Activated T-helper 9 cell treated with anti-CD3 and anti-CD28 coated beads, Interleukin-2, amount 50 U/mL, for 16 hours (primary cell): ENCODE measurements around the gene PDXK.

Experiments used
- DNase-seq: peaks from one replicate; pipeline ENCODE4 v3.0.0-alpha.2; 2020; ENCODE audit warnings: low read depth

The PDXK gene

DNA sequence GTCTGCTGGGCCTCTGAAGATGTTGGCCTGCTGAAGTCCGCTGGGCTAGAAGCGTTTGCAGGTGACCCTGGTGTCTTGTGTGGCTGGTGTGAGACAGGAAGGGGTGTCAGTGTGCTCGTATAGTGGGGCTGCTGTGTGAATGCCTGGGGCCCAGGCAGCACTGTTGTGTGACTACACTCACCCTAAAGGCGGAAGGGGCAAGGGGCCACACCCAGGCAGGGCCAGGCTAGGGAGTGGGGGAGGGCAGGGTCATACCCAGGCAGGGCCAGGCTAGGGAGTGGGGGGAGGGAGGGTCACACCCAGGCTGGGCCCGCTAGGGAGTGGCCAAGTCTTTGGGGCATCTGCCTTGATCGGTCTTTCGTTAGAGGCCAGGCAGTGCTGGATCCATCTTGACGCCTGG, 25.0 kb downstream of the PDXK start:
- no peak for DNase-seq

DNA sequence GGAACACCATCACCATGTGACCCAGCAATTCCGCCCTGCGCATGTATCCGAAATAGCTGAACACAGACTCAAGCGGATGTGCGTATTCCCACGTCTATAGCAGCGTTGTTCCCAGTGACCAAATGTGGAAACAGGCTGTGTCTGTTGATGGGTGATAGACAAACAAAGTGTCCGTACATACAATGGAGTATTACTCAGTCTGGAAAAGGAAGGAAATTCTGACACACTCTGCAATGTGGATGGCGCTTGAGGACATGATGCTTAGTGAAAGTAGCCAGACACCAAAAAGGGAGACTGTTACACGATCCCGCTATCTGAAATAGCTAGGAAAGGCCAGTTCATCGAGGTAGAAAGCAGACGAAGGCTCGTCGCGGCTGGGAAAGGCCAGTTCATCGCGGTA, 25.8 kb downstream of the PDXK start:
- DNase-seq, result no peak

DNA sequence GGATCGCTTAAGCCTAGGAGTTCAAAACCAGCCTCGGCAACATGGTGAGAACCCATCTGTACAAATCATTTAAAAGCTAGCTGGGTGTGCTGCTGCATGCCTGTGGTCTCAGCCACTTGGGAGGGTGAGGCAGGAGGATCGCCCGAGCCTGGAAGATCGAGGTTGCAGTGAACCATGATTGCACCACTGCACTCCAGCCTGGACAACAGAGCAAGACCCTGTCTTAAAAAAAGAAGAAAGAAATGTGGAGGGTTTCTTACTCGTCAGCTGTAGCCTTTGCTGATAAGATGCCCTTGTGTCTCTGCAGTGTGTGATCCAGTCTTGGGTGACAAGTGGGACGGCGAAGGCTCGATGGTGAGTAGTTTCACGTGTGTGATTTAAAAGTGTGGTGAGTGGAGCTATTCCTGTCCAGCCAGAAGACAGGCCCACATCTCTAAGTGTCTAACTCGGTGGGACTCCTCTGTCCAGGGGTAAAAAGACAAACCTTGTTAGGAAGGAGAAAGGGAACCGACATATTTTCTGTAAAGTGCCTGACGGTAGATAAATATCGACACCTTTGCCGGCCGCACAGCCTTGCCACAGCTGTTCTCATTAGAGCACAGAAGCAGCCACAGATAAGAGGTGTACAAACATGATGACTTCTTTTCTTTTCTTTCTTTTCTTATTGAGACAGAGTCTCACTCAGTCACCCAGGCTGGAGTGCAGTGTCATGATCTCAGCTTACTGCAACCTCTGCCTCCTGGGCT, 27.0 kb downstream of the PDXK start:
- DNase-seq, result no peak

DNA sequence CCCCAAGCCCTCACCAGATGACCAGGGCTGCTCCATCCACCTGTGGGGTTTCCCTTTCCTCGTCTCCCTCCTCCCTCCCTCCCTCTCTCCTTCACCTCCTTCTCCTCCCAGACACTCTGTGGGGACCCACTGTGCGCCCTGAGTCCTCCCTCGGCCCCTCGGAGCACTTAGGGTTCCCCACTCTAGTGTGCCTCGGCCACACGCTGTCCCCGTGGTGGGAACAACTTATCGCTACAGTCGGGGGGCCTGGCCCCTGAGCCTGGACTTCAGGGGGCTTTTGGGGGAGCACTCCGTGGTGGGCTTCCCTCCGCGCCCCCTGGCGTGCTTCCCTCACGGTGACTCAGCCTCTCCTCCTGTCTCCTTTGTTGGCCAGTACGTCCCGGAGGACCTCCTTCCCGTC, 29.7 kb downstream of the PDXK start:
- no peak for DNase-seq

DNA sequence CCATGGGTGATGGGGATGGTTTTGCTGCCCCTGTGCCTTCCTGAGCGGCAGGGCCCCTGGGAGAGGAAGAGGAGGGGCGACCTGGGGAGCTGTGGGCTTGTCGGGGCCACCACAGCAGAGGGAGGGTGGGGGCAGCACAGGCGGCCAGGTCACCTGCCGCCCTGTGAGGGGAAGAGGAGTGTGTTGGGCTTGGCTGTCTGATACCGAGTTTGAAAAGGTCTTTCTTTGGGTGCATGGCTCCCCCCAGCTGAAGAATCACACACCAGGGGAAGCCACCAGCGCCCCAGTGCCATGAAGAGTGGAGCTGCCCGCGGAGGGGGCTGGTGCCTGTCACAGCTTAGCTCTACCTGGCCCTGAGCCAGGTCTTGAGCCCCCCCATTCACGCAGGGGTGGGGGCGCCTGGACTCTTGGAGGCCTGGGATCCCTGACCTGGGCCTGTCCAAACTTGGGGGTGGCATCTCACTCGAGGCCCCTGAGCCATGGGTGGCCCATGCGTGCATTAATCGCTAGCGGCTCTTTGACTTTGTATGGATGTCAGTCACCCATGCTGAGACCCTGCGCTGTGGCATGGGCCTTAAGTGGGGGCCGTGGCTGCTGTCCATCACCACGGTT, 30.8 kb downstream of the PDXK start:
- DNase-seq, result no peak

DNA sequence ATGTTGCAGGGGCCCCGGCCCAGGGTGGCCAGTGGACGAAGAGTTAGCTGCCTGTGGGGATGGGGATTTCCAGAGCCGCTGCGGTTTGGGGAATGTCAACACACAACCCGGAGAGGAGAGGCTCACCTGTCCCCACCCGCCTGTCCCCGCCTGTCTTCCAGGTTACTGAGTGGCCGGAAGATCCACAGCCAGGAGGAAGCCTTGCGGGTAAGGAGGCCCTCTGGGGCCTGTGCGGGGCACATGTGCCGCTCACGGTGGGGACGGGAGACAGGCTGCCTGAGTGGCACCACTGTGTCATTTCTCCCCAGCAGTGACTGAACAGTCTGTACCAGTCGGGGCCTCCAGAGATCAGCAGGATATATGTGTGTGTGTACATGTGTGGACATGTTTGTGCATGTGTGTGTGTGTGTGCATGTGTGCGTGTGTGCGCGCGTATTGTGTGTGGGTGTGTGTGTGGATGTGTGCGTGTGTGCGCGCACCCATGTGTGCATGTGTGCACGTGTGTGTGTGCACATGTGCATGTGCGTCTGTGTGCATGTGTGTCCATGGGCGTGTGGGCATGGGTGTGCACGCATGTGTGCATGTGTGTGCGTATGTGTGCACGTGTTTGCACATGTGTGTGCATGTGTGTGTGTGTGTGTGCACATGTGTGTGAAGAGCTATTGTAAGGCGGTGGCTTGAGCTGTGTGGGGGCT, 31.6 kb downstream of the PDXK start:
- DNase-seq, result no peak

DNA sequence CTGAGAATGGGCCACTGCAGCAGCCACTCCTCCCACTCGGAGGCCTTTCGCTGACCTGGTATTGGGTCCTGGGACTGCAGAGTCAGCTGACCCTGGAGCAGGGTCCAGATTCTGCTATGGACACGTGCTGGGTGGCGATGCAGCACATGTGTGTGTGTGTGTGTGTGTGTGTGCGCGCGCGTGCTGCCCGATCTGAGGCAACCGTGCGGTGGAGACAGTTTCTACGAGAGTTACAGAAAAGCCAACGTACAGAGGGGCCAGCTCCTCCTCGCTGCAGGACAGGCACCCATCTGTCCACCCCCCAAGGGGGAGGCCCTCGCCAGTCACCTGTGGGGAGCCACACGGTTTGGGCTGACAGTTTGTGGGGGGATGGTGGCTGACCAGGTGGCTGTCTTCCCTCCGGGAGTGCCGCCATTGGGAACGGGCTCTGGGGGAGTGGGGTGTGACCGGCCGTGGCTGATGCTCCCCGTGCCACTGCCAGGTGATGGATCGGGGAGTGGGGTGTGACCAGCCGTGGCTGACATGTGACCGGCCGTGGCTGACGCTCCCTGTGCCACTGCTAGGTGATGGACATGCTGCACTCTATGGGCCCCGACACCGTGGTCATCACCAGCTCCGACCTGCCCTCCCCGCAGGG, 33.1 kb downstream of the PDXK start:
- DNase-seq, result no peak

DNA sequence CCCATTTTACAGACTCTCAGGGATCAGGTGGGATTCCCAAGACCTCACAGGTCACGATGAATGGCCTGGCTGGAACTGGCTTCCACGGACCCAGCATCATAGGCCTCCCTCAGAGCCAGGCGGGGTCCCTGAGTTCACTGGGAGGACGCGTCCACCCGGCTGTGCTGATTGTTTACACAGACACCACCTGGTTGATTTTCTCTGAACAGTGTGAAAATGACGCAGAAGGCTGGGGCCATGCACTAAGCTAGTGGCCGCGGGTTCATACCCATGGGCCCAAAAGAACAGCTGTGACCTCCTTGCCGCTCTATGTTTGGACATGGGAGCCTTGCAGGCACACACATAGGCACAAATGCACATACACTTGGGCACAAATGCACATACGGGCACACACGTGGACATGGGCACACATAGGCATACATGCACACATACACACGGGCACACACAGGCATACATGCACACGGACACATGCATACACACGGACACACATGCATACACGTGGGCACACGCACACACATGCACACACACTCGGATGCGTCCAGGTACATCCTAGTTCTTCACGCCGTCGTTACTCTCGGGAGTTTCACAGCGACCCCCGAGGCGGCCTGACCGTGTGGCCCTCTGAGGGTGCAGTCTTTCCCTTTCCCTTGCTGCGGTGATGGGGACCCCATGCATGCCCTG, 34.0 kb downstream of the PDXK start:
- no peak for DNase-seq

DNA sequence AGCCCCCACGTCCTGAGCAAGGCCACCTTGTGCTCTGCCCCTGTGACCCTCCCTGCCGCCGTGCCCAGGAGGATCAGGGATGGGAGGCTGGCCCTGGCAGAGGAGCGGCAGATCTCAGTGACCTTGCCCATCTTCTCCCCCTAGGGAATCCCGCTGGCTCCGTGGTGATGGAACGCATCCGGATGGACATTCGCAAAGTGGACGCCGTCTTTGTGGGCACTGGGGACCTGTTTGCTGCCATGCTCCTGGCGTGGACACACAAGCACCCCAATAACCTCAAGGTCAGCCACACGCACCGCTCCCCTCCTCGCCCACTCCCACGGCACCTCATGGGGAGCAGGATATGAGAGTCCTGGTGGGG, 34.5 kb downstream of the PDXK start:
- no peak for DNase-seq

DNA sequence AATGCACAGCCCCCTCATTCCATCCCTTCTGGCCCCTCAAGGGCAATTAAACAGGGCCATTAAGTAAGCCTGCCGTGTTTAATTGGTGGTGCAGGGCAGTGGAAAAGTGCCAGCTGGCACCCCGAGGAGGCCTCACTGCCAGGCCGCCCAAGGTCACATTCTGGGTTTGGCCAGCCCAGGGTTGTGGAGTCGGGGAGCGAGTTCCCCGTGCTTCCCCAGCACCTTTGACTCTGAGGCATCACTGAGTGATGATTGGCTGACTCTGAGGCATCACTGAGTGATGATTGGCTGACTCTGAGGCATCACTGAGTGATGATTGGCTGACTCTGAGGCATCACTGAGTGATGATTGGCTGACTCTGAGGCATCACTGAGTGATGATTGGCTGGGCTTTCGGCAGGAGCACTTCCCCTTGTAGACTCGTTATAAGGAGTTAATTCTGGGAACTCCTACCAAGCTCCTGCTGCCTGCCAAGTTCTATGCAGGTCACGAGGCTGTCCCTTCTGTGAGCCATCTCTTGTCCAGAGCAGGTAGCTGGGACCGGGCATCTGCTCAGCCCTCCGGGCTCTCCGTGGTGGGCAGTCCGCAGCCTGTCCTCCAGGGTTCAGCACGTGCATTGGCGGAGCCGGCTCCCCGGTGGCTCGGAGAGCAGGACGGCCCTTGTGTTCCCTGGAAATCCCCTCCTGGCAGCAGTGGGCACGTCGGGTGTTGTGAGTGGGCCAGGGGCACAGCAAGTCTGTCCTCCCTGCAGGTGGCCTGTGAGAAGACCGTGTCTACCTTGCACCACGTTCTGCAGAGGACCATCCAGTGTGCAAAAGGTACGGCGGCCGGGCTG, 36.2 kb downstream of the PDXK start:
- DNase-seq, result no peak

DNA sequence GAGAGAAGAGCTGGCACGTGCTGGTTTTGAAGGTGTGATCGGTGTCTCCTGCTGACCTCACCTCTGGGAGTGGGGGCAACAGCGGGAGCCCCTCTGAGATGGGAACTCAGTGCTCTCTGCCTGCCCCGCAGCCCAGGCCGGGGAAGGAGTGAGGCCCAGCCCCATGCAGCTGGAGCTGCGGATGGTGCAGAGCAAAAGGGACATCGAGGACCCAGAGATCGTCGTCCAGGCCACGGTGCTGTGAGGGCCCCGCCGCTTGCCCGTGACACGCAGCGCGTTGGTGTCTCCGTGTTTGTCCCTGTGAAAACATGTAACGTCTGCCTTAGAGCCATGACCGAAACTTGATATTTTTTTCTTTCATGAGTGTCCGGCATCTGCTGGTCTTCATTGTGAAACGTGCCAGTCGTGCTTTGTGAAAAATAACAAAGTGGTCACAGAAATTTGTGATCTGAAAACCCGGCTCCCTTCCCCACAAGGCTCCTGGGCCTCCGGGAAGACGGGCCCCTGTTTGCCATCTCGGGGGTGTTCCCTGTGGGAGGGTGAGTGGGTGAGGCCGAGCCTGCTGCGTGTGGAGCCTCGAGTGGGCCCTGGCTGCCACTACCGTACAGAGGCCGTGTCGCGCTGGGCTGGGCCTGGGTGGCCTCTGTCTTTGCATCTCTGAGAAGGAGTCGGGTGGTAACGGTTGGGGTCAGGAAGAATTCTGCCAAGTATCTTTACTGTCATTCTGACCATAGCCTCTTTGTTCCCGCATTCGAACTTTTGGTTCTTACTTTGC, 37.1 kb downstream of the PDXK start:
- no peak for DNase-seq

DNA sequence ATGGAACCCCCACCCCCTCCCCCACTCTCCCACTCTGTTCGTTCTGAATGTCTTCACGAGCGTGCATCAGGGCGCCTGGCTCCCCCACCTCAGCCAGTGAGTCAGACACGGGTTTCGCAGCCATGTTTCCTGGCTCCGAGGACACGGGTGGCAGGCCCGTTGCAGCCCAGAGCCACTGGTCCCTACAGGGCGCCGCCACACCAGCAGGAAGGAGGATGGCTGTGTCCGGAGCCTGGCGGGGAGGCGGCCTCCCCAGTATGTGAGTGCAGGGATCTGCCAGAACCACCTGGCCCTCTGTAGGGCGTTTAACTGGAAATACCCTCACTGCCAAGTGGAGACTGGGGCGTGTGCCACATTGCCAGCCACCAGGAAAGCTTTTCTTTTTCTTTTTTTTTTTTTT, 38.7 kb downstream of the PDXK start:
- no peak for DNase-seq

DNA sequence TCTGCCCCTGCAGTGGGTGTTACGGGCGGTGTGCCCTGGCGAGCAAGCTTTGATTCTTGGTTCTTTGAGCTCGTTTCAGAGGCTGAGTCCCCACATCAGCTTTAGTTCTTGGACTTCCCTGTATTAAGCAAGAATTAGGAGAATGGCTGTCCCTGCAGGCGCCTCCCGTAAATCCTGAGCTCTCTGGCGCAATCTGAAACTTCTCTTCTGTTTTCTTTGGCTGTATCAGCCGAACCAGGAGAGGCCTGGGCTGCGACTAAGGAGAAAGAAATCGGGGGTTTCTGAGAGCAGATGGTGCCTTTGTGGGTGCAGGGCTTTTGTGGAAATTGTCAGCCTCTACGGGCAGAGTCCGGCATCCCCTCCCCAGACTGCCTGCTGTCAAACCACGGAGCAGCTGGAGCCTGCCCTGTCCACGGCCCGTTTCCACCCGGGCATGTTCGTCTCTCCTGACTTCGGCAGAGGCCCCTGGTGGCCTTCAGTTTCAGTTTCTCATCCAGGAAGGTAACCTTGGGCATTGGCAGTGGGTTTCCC, 39.2 kb downstream of the PDXK start:
- DNase-seq, result no peak

DNA sequence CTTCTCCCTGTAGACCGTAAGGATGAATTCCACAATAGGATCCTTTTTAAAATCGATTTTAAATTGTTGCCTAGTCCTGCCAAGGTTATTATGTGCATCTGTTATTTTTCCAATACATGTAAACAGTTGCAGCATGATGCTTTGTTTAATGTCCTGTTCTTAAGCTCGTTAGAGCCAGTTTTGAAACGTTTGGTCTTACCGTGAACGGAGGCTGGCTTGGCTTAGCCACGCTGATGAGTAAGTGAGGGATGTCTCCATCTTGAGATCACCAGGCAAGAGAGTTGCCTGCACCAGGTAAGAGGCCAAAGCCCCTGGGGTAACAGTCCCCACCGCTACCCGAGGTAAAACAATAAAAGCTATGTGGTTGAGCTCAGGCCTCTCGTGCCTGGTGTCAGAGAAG, 39.9 kb downstream of the PDXK start:
- no peak for DNase-seq

DNA sequence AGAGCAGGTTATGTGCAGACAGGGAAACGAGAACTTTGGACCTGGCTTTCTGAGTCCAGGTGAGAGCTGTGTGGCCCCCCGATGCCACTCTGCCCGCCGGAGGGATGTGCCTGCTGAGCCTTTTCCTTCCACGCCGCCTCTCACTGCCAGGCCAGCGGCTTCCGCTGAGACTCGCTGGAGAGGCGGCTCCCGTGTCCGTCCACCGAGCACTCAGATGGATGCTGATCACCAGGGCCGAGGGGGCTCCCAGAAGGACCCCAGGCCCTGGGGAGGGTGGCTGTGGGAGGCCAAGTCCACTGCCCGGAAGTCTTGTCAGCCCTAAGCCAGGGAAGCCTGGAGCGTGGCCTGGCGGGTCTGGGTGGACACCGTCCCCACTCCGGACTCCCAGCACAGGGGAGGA, 40.7 kb downstream of the PDXK start:
- no peak for DNase-seq

DNA sequence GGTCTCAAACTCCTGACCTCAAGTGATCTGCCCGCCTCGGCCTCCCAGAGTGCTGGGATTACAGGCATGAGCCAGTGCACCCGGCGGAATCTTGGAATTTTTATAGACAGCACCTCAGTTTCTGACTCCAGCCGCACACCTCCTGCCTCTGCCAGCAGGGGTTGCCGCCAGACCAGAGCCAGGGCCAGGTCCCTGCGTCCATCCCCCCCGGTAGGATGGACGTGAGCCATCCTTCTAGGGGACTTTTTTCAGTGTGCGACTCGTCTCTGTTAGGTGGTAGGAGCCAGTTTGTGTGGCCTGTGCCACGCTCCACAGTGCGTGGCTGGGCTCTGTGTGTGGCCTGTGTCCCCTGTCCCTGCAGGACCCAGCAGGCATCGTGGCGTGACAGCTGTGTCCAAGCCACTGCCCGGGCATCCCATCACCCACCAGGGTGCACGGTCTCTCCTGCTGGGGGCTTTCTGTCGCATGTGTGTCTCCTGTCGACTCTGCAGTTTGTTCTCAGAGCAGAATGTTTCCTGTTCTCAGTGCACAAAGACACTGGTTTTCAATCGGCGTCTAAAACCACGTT, 41.5 kb downstream of the PDXK start:
- DNase-seq, result no peak

DNA sequence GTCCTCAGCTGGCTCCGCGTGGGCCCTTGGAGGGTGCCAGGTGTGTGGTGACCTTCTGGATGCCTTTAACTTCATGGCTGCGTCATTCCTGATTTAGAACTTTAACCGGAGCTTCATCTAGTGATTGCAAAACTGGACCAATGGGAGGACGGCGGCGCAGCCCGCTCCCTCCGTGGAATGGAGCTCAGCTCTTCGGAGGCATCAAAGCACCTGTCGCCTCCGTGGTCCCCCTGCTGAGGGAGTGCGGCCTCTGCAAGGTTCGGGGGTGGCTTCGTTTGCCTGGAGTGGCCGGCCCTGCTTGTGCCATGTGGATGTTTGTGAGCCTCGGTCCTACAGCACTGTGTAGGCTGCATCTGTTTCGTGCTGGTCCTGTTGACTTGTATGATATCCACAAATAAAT, 43.0 kb downstream of the PDXK start:
- DNase-seq, result no peak

DNA sequence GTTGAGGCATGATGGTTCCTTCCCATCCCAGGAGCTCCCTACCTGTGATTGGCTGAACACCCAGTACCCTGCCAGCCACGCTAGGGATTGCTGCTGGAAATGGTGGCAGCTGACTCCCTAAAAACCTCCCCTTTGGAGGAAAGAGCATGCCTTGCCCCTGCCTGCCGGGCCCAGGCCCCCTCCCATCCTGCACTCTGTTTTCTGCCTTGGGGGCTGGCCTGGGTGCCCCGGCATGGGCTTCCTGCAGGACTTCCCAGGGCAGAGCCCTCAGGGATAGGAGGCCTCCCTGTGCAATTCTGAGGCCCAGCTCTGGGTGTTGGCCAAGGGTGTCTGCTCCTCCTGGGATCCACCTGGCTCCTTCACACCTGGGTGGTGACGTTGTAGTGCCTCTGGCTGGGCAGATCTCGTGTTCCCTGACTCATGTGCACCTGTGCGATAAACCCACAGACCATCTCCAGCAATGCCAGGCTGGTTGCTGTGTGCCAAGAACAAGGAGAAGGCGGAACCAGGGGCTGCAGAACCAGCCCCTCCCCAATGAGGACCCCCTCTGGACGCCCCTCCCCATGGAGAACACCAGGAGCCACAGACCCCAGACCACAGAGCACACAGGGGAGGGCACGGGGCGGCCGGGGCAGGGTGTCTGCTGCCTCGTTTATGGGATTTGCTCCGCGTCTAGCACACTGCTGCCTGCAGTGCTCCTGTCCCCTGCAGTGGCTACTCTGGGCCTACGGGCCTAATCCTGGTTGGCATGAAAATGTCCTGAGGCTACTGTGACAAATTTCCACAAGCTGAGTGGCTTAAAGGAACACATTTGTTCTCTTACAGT, 43.6 kb downstream of the PDXK start:
- no peak for DNase-seq

DNA sequence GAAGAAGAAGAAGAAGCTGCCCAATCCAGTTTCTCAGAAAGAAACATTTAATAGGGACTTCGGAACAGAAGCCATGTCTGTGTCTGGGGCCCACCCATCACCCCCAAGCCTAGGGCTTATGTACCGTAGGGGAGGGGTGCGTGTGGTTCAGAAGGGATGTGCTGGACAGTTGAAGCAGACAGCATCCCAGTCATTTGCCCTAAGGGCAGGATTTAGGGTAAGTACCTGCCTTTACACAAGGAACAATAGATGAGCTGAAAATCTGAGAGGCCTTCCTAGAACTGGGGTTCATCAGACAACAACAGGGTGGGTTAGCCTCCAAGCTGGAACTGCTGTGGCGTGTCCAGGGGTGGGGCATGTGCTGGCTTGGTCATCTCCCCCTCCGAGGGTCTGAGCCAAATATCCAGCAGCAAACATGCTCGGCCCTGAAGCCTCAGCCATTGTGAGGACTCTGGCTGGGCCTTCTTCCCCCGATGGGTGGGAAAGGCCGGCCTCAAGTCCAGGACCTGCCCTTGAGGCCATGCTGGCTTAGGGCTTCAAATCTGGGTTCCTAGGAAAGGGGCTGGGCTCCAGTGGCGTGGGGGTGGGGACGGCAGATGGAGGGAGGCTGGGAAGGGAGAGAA, 45.1 kb downstream of the PDXK start:
- no peak for DNase-seq
